WTC11 (cell line): ENCODE data around the gene DLG1. TPM values are rescaled to one million over a fixed set of nuclear protein-coding genes. Genes with fewer than 3 reads are reported as not detected.
A peak's percentile ranks its signal among the peaks of the same experiment; 100 is the strongest.

ENCODE experiments used
- ATAC-seq: fragments of 200-7000 bp; cut with Tn5 transposase; 2 replicates; pipeline ENCODE4 v1.10.0; 2021; ENCODE audit warnings: mild to moderate bottlenecking, moderate library complexity
- CTCF ChIA-PET: fragments of 300-600 bp; sonication (Branson Sonifier 250); formaldehyde crosslinking; loops from one replicate; lab custom pipeline; 2021; ENCODE audit warnings: antibody characterized with exemption; lab: Charles Lee
- POLR2A ChIA-PET: fragments of 350-600 bp; sonication (Branson Sonifier 250); formaldehyde crosslinking; loops from one replicate; lab custom pipeline; 2021; ENCODE audit warnings: antibody characterized with exemption; lab: Charles Lee
- DNase-seq: peaks from one replicate; pipeline ENCODE4 v3.0.0; 2021; ENCODE audit warnings: low spot score
- H3K27ac Mint-ChIP-seq: 2 replicates; pipeline ENCODE4 v1.8.0; 2021; ENCODE audit warnings: mixed read lengths
- H3K27me3 Mint-ChIP-seq: 2 replicates; pipeline ENCODE4 v1.8.0; 2021; ENCODE audit warnings: low read depth, mild to moderate bottlenecking, moderate library complexity, mixed read lengths
- H3K36me3 Mint-ChIP-seq: 2 replicates; pipeline ENCODE4 v1.8.0; 2021; ENCODE audit warnings: mixed read lengths
- H3K4me1 Mint-ChIP-seq: 2 replicates; pipeline ENCODE4 v1.8.0; 2022; ENCODE audit warnings: mixed read lengths
- H3K4me3 Mint-ChIP-seq: 2 replicates; pipeline ENCODE4 v1.8.0; 2021; ENCODE audit warnings: mild to moderate bottlenecking, moderate library complexity, mixed read lengths
- H3K9me3 Mint-ChIP-seq: 2 replicates; pipeline ENCODE4 v1.8.0; 2021; ENCODE audit warnings: mixed read lengths
- ATF3 ChIP-seq: sonication (generic); formaldehyde crosslinking; conservative IDR thresholded peaks from 2 replicates; pipeline ENCODE4 v1.8.1; 2022; ENCODE audit warnings: mild to moderate bottlenecking, missing genetic modification reagents
- ATF6 ChIP-seq: sonication (generic); formaldehyde crosslinking; IDR thresholded peaks from 2 replicates; pipeline ENCODE4 v1.8.1; 2023; ENCODE audit warnings: mild to moderate bottlenecking, missing genetic modification reagents
- CDX4 ChIP-seq: fragments of 250-450 bp; sonication (Bioruptor Pico); IDR thresholded peaks from 2 replicates; pipeline ENCODE4 v1.9.0; 2021; ENCODE audit warnings: moderate library complexity, mild to moderate bottlenecking, inconsistent platforms, borderline replicate concordance
- ELF4 ChIP-seq: sonication (generic); formaldehyde crosslinking; IDR thresholded peaks from 2 replicates; pipeline ENCODE4 v1.8.1; 2022; ENCODE audit warnings: low read depth, mild to moderate bottlenecking, moderate library complexity, missing genetic modification reagents
- EMX1 ChIP-seq: fragments of 250-450 bp; sonication (Bioruptor Pico); IDR thresholded peaks from 2 replicates; pipeline ENCODE4 v1.8.0; 2021; ENCODE audit warnings: mild to moderate bottlenecking
- FOXJ3 ChIP-seq: sonication (generic); formaldehyde crosslinking; IDR thresholded peaks from 2 replicates; pipeline ENCODE4 v1.9.0; 2021; ENCODE audit warnings: missing genetic modification reagents, mild to moderate bottlenecking, borderline replicate concordance
- FOXP4 ChIP-seq: sonication (generic); formaldehyde crosslinking; IDR thresholded peaks from 2 replicates; pipeline ENCODE4 v1.8.0; 2022; ENCODE audit warnings: mild to moderate bottlenecking, missing genetic modification reagents
- IRF2 ChIP-seq: sonication (generic); formaldehyde crosslinking; IDR thresholded peaks from 2 replicates; pipeline ENCODE4 v1.8.0; 2022; ENCODE audit warnings: low read depth, missing genetic modification reagents, borderline replicate concordance
- MLX ChIP-seq: sonication (generic); formaldehyde crosslinking; IDR thresholded peaks from 2 replicates; pipeline ENCODE4 v1.8.1; 2023; ENCODE audit warnings: mild to moderate bottlenecking, missing genetic modification reagents, moderate library complexity
- MYBL2 ChIP-seq: sonication (generic); formaldehyde crosslinking; IDR thresholded peaks from 2 replicates; pipeline ENCODE4 v1.8.1; 2023; ENCODE audit warnings: mild to moderate bottlenecking, moderate library complexity, missing genetic modification reagents
- SOX15 ChIP-seq: fragments of 250-450 bp; sonication (Bioruptor Pico); IDR thresholded peaks from 2 replicates; pipeline ENCODE4 v1.9.0; 2021; ENCODE audit warnings: mild to moderate bottlenecking
- USF2 ChIP-seq: sonication (generic); formaldehyde crosslinking; IDR thresholded peaks from 2 replicates; pipeline ENCODE4 v1.8.1; 2023; ENCODE audit warnings: mild to moderate bottlenecking, missing genetic modification reagents, moderate library complexity
- ZNF232 ChIP-seq: sonication (generic); formaldehyde crosslinking; IDR thresholded peaks from 2 replicates; pipeline ENCODE4 v1.8.0; 2022; ENCODE audit warnings: mild to moderate bottlenecking, missing genetic modification reagents
- ZNF396 ChIP-seq: fragments of 250-450 bp; sonication (Bioruptor Pico); IDR thresholded peaks from 2 replicates; pipeline ENCODE4 v1.8.0; 2021; ENCODE audit warnings: mild to moderate bottlenecking, moderate library complexity, borderline replicate concordance
- ZNF416 ChIP-seq: fragments of 250-450 bp; sonication (Bioruptor Pico); IDR thresholded peaks from 2 replicates; pipeline ENCODE4 v1.9.0; 2021; ENCODE audit warnings: mild to moderate bottlenecking, inconsistent platforms
- ZNF532 ChIP-seq: fragments of 250-450 bp; sonication (Bioruptor Pico); IDR thresholded peaks from 2 replicates; pipeline ENCODE4 v1.9.0; 2021; ENCODE audit warnings: mild to moderate bottlenecking, borderline replicate concordance
- ZNF671 ChIP-seq: fragments of 250-450 bp; sonication (Bioruptor Pico); IDR thresholded peaks from 2 replicates; pipeline ENCODE4 v1.8.0; 2021; ENCODE audit warnings: mild to moderate bottlenecking
- ZSCAN18 ChIP-seq: fragments of 250-450 bp; sonication (Bioruptor Pico); IDR thresholded peaks from 2 replicates; pipeline ENCODE4 v2.1.2; 2022; ENCODE audit warnings: mild to moderate bottlenecking, moderate library complexity
- total RNA-seq: library from RNA; stranded (reverse); gene quantifications from 3 replicates; pipeline ENCODE4 v1.2.3, GENCODE V29; 2021

Gene DLG1
- total RNA-seq, 1 experiment from 2014 or later = 81.1 TPM

GRCh38 chr3:197103766-197104165 lies 194.6 kb downstream of the DLG1 start:
- no peaks in the 10 kb centered on the region for H3K27me3 Mint-ChIP-seq
- peaks cover 7% of the 10 kb centered on the region for H3K36me3 Mint-ChIP-seq
- ChIA-PET POLR2A (no interaction called here), CTCF (no interaction called here)
- ATAC-seq (no peak), DNase-seq (no peak)
- H3K4me1 Mint-ChIP-seq = no peaks in the 10 kb centered on the region
- H3K9me3 Mint-ChIP-seq = no peaks in the 10 kb centered on the region
- H3K27ac Mint-ChIP-seq = no peak overlapping the region
- H3K4me3 Mint-ChIP-seq = no peak overlapping the region
- no peak for TF ChIP-seq MLX (CRISPR knock-in tag)
- no peak for TF ChIP-seq ZNF232 (CRISPR knock-in tag)
- no peak for TF ChIP-seq EMX1 (CRISPR knock-in tag)
- TF ChIP-seq ZNF416 = no peak
- no peak for TF ChIP-seq ATF6 (CRISPR knock-in tag)
- TF ChIP-seq MYBL2 (CRISPR knock-in tag) = no peak
- TF ChIP-seq ELF4 (CRISPR knock-in tag) = no peak
- no peak for TF ChIP-seq ATF3 (CRISPR knock-in tag)
- TF ChIP-seq FOXP4 (CRISPR knock-in tag) = no peak
- TF ChIP-seq ZNF671 (CRISPR knock-in tag) = no peak
- no peak for TF ChIP-seq CDX4 (CRISPR knock-in tag)

GRCh38 chr3:197093871-197094270 lies 204.5 kb downstream of the DLG1 start:
- DNase-seq (no peak), ATAC-seq (no peak)

More at GRCh38 chr3:197093871-197094270, 204.5 kb downstream of the DLG1 start:
- H3K4me1 Mint-ChIP-seq = peaks cover 8% of the 10 kb centered on the region; the same call in 1 of the 2 replicates
- TF ChIP-seq IRF2 (CRISPR knock-in tag) = no peak
- no peak for TF ChIP-seq ATF6 (CRISPR knock-in tag)
- peak; percentile 28; the same call in 1 of the 2 replicates for TF ChIP-seq USF2 (CRISPR knock-in tag)
- TF ChIP-seq FOXJ3 (CRISPR knock-in tag) = no peak
- TF ChIP-seq SOX15 (CRISPR knock-in tag) = no peak
- no peak for TF ChIP-seq ZNF396
- no peak for TF ChIP-seq ZSCAN18 (CRISPR knock-in tag)
- TF ChIP-seq ZNF532 (CRISPR knock-in tag) = no peak
- no peaks in the 10 kb centered on the region for H3K27me3 Mint-ChIP-seq
- ChIA-PET CTCF (interaction anchor here (0.5 kb wide), 1 partner anchor 24 kb away, joined by 4 read pairs; no protein-coding TSS in a partner anchor), POLR2A (no interaction called here)
- H3K4me3 Mint-ChIP-seq = no peak overlapping the region
- H3K27ac Mint-ChIP-seq = peak overlapping the region; percentile 73
- no peaks in the 10 kb centered on the region for H3K36me3 Mint-ChIP-seq
- H3K9me3 Mint-ChIP-seq = no peaks in the 10 kb centered on the region
